K562 (cell line): ENCODE data around the gene CTIF.

Experiments used
- CHD2 ChIP-seq: IDR thresholded peaks from 2 replicates; pipeline ENCODE4 v1.6.1; 2011; ENCODE audit warnings: low read depth, low read length
- HIVEP1 ChIP-seq: fragments of 250-450 bp; sonication (Bioruptor Pico); IDR thresholded peaks from 2 replicates; pipeline ENCODE4 v1.4.0; 2020; ENCODE audit warnings: mild to moderate bottlenecking
- IRF1 ChIP-seq: sonication (generic); formaldehyde crosslinking; IDR thresholded peaks from 2 replicates; pipeline ENCODE4 v1.8.0; 2022; ENCODE audit warnings: missing genetic modification reagents, mild to moderate bottlenecking, borderline replicate concordance
- MLX ChIP-seq, 2 experiments: fragments of 450-650 bp in 1 of 2; sonication (generic) in 1 of 2; formaldehyde crosslinking; conservative IDR thresholded peaks; 2 replicates each; pipeline versions ENCODE4 v1.4.0 to v1.8.1; 2020 to 2022; ENCODE audit warnings: mild to moderate bottlenecking in 1 of 2, missing genetic modification reagents in 1 of 2

- no peak for TF ChIP-seq HIVEP1 (CRISPR knock-in tag)
- TF ChIP-seq IRF1 (CRISPR knock-in tag), result no peak
- TF ChIP-seq MLX (CRISPR knock-in tag; conservative IDR thresholded peaks at IDR 0.05), result no peak
- no peak for TF ChIP-seq CHD2
These were observed 345.5 kb downstream of the CTIF start for GRCh38 chr18:48884306-48884705.
